ENCODE measurements around the gene NPY1R. TPM values are rescaled to one million over a fixed set of nuclear protein-coding genes. Genes with fewer than 3 reads are reported as not detected.

Gene NPY1R
- total RNA-seq: not detected in 2 replicates

- intact Hi-C loops (cut with micrococcal nuclease): loop anchor here (1.0 to 5.0 kb wide), 3 partner anchors 225 to 836 kb away; no protein-coding TSS in a partner anchor
- Mint-ChIP-seq H3K9me3 (no peaks in the 10 kb centered on the region), H3K27me3 (ENCODE audit: low read depth) (peaks cover 42% of the 10 kb centered on the region), H3K4me3 (ENCODE audit: low read depth) (peak within 1 kb of the TSS; percentile 41), H3K36me3 (ENCODE audit: low read depth) (no peaks in the 10 kb centered on the region), H3K27ac (no peak within 1 kb of the TSS), H3K4me1 (ENCODE audit: low read depth) (peaks cover 9% of the 10 kb centered on the region)
- no peak for DNase-seq (ENCODE audit: low spot score)
Measured at GRCh38 chr4:163332526-163333406, at the start of gene NPY1R. Gene NPY1R (minus strand): TSS chr4:163332596. CDS start chr4:163326554, 6,042 bp downstream.

- Mint-ChIP-seq H3K4me3 (ENCODE audit: low read depth) (no peak overlapping the region), H3K36me3 (ENCODE audit: low read depth) (no peaks in the 10 kb centered on the region), H3K27ac (no peak overlapping the region), H3K4me1 (ENCODE audit: low read depth) (no peaks in the 10 kb centered on the region), H3K9me3 (no peaks in the 10 kb centered on the region), H3K27me3 (ENCODE audit: low read depth) (no peaks in the 10 kb centered on the region)
- DNase-seq (ENCODE audit: low spot score): no peak
- intact Hi-C loops (cut with micrococcal nuclease): no loop called here
Measured at GRCh38 chr4:163380703-163381102, 48.3 kb upstream of the NPY1R start.

- no peaks in the 10 kb centered on the region for H3K4me1 Mint-ChIP-seq (ENCODE audit: low read depth)
- H3K36me3 Mint-ChIP-seq (ENCODE audit: low read depth): no peaks in the 10 kb centered on the region
- H3K27ac Mint-ChIP-seq: no peak overlapping the region
- intact Hi-C loops (cut with micrococcal nuclease): no loop called here
- DNase-seq (ENCODE audit: low spot score): no peak
- H3K27me3 Mint-ChIP-seq (ENCODE audit: low read depth): no peaks in the 10 kb centered on the region
- no peaks in the 10 kb centered on the region for H3K9me3 Mint-ChIP-seq
- no peak overlapping the region for H3K4me3 Mint-ChIP-seq (ENCODE audit: low read depth)
Measured at GRCh38 chr4:163378661-163379060, 46.3 kb upstream of the NPY1R start.

GRCh38 chr4:163372029-163372428 is 39.6 kb upstream of the NPY1R start:
- DNase-seq (ENCODE audit: low spot score): no peak
- H3K9me3 Mint-ChIP-seq: no peaks in the 10 kb centered on the region
- intact Hi-C loops (cut with micrococcal nuclease): no loop called here
- H3K4me1 Mint-ChIP-seq (ENCODE audit: low read depth): no peaks in the 10 kb centered on the region
- no peak overlapping the region for H3K4me3 Mint-ChIP-seq (ENCODE audit: low read depth)
- H3K27me3 Mint-ChIP-seq (ENCODE audit: low read depth): no peaks in the 10 kb centered on the region
- no peak overlapping the region for H3K27ac Mint-ChIP-seq
- H3K36me3 Mint-ChIP-seq (ENCODE audit: low read depth): no peaks in the 10 kb centered on the region

- H3K9me3 Mint-ChIP-seq: no peaks in the 10 kb centered on the region
- H3K27ac Mint-ChIP-seq: no peak overlapping the region
Measured at GRCh38 chr4:163367651-163368050, 35.3 kb upstream of the NPY1R start.

GRCh38 chr4:163356104-163356503 is 23.7 kb upstream of the NPY1R start:
- Mint-ChIP-seq H3K27me3 (ENCODE audit: low read depth) (no peaks in the 10 kb centered on the region), H3K4me3 (ENCODE audit: low read depth) (no peak overlapping the region), H3K36me3 (ENCODE audit: low read depth) (no peaks in the 10 kb centered on the region), H3K4me1 (ENCODE audit: low read depth) (no peaks in the 10 kb centered on the region), H3K27ac (no peak overlapping the region), H3K9me3 (no peaks in the 10 kb centered on the region)
- DNase-seq (ENCODE audit: low spot score): no peak
- intact Hi-C loops (cut with micrococcal nuclease): loop anchor here (10.0 kb wide), 1 partner anchor 189 kb away; no protein-coding TSS in a partner anchor

More at GRCh38 chr4:163367651-163368050, 35.3 kb upstream of the NPY1R start:
- Mint-ChIP-seq H3K4me3 (ENCODE audit: low read depth) (no peak overlapping the region), H3K4me1 (ENCODE audit: low read depth) (no peaks in the 10 kb centered on the region), H3K36me3 (ENCODE audit: low read depth) (no peaks in the 10 kb centered on the region), H3K27me3 (ENCODE audit: low read depth) (no peaks in the 10 kb centered on the region)
- intact Hi-C loops (cut with micrococcal nuclease): no loop called here
- no peak for DNase-seq (ENCODE audit: low spot score)

GRCh38 chr4:163353054-163353453 is 20.7 kb upstream of the NPY1R start:
- Mint-ChIP-seq H3K27me3 (ENCODE audit: low read depth) (no peaks in the 10 kb centered on the region), H3K4me3 (ENCODE audit: low read depth) (no peak overlapping the region), H3K27ac (no peak overlapping the region), H3K4me1 (ENCODE audit: low read depth) (no peaks in the 10 kb centered on the region), H3K9me3 (no peaks in the 10 kb centered on the region), H3K36me3 (ENCODE audit: low read depth) (no peaks in the 10 kb centered on the region)
- DNase-seq (ENCODE audit: low spot score): no peak
- intact Hi-C loops (cut with micrococcal nuclease): loop anchor here (10.0 kb wide), 1 partner anchor 192 kb away; no protein-coding TSS in a partner anchor

GRCh38 chr4:163350672-163351071 is 18.3 kb upstream of the NPY1R start:
- Mint-ChIP-seq H3K4me3 (ENCODE audit: low read depth) (no peak overlapping the region), H3K36me3 (ENCODE audit: low read depth) (no peaks in the 10 kb centered on the region), H3K27ac (no peak overlapping the region), H3K27me3 (ENCODE audit: low read depth) (peaks cover 10% of the 10 kb centered on the region), H3K9me3 (no peaks in the 10 kb centered on the region), H3K4me1 (ENCODE audit: low read depth) (no peaks in the 10 kb centered on the region)
- no peak for DNase-seq (ENCODE audit: low spot score)
- intact Hi-C loops (cut with micrococcal nuclease): loop anchor here (10.0 kb wide), 1 partner anchor 194 kb away; no protein-coding TSS in a partner anchor

- no peak overlapping the region for H3K4me3 Mint-ChIP-seq (ENCODE audit: low read depth)
- H3K36me3 Mint-ChIP-seq (ENCODE audit: low read depth): no peaks in the 10 kb centered on the region
- H3K4me1 Mint-ChIP-seq (ENCODE audit: low read depth): no peaks in the 10 kb centered on the region
- intact Hi-C loops (cut with micrococcal nuclease): no loop called here
- DNase-seq (ENCODE audit: low spot score): no peak
- no peaks in the 10 kb centered on the region for H3K9me3 Mint-ChIP-seq
- H3K27ac Mint-ChIP-seq: no peak overlapping the region
- peaks cover 42% of the 10 kb centered on the region for H3K27me3 Mint-ChIP-seq (ENCODE audit: low read depth)
Measured at GRCh38 chr4:163344147-163345125, 12.0 kb upstream of the NPY1R start.

GRCh38 chr4:163343604-163344146 is 11.3 kb upstream of the NPY1R start, which contains the start of gene NPY5R:
Gene NPY5R (plus strand): TSS chr4:163343892. CDS start chr4:163350274, 6,382 bp downstream.
- peaks cover 45% of the 10 kb centered on the region for H3K27me3 Mint-ChIP-seq (ENCODE audit: low read depth)
- H3K4me3 Mint-ChIP-seq (ENCODE audit: low read depth): no peak within 1 kb of the TSS
- no peaks in the 10 kb centered on the region for H3K9me3 Mint-ChIP-seq
- DNase-seq (ENCODE audit: low spot score): no peak
- intact Hi-C loops (cut with micrococcal nuclease): no loop called here
- H3K36me3 Mint-ChIP-seq (ENCODE audit: low read depth): no peaks in the 10 kb centered on the region
- no peaks in the 10 kb centered on the region for H3K4me1 Mint-ChIP-seq (ENCODE audit: low read depth)
- no peak within 1 kb of the TSS for H3K27ac Mint-ChIP-seq

- H3K9me3 Mint-ChIP-seq: no peaks in the 10 kb centered on the region
- H3K27me3 Mint-ChIP-seq (ENCODE audit: low read depth): peaks cover 49% of the 10 kb centered on the region
- no peaks in the 10 kb centered on the region for H3K36me3 Mint-ChIP-seq (ENCODE audit: low read depth)
- no peak overlapping the region for H3K27ac Mint-ChIP-seq
- no peak for DNase-seq (ENCODE audit: low spot score)
- peaks cover 9% of the 10 kb centered on the region for H3K4me1 Mint-ChIP-seq (ENCODE audit: low read depth)
- no peak overlapping the region for H3K4me3 Mint-ChIP-seq (ENCODE audit: low read depth)
- intact Hi-C loops (cut with micrococcal nuclease): no loop called here
Measured at GRCh38 chr4:163335384-163335783, 3.0 kb upstream of the NPY1R start.

- Mint-ChIP-seq H3K4me3 (ENCODE audit: low read depth) (no peak overlapping the region), H3K27ac (no peak overlapping the region), H3K36me3 (ENCODE audit: low read depth) (no peaks in the 10 kb centered on the region), H3K4me1 (ENCODE audit: low read depth) (peaks cover 9% of the 10 kb centered on the region), H3K9me3 (no peaks in the 10 kb centered on the region), H3K27me3 (ENCODE audit: low read depth) (peaks cover 41% of the 10 kb centered on the region)
- DNase-seq (ENCODE audit: low spot score): no peak
- intact Hi-C loops (cut with micrococcal nuclease): loop anchor here (1.0 to 5.0 kb wide), 3 partner anchors 225 to 835 kb away; no protein-coding TSS in a partner anchor
Measured at GRCh38 chr4:163331629-163332376, 593 bp downstream of the NPY1R start.

All from activated T-helper 2 cell treated with anti-CD3 and anti-CD28 coated beads, Interferon-gamma antibody, Interleukin-2, Interleukin-4, amounts not matched to agents 10 μg/mL and 5 μg/mL and 100 μg/mL, durations not matched to agents 14 hours and 24 hours and 36 hours (primary cell).